ENCODE data around the gene GRHL1. TPM values are rescaled to one million over a fixed set of nuclear protein-coding genes. Genes with fewer than 3 reads are reported as not detected.

Gene GRHL1
- total RNA-seq, 2 experiments from 2014 or later: 1.2 to 2.0 TPM

DNA sequence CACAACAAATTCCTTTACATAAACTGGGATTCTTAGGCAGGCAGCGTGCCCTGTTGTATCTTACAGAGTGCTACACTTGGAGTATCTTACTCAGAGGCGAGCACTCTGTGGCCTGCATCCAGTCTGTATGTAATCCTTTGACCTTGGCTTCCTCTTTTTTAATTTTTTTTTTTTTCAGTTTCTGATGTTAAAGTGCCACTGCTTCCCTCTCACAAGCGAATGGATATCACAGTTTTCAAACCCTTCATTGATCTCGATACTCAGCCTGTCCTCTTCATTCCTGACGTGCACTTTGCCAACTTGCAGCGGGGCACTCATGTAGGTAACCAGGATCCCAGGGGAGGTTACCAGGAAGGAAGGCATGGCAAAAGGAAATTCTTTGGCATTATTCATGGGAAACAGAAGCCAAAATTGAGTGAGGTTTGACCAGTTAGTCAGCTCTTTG, 40.4 kb downstream of the GRHL1 start:
- ChIA-PET POLR2A (no interaction called here), CTCF (interaction anchor here (1.4 to 5.4 kb wide), 2 partner anchors 8 to 65 kb away, joined by 3 to 43 read pairs; no protein-coding TSS in a partner anchor)
- H3K4me3 Mint-ChIP-seq: no peak overlapping the region
- H3K36me3 Mint-ChIP-seq (ENCODE audit: low read depth): no peaks in the 10 kb centered on the region
- H3K27me3 Mint-ChIP-seq: peaks cover 1% of the 10 kb centered on the region
- DNase-seq: peak; percentile 3
- no peak overlapping the region for H3K27ac Mint-ChIP-seq
- H3K4me1 Mint-ChIP-seq: peaks cover 25% of the 10 kb centered on the region
- H3K9me3 Mint-ChIP-seq: no peaks in the 10 kb centered on the region

DNA sequence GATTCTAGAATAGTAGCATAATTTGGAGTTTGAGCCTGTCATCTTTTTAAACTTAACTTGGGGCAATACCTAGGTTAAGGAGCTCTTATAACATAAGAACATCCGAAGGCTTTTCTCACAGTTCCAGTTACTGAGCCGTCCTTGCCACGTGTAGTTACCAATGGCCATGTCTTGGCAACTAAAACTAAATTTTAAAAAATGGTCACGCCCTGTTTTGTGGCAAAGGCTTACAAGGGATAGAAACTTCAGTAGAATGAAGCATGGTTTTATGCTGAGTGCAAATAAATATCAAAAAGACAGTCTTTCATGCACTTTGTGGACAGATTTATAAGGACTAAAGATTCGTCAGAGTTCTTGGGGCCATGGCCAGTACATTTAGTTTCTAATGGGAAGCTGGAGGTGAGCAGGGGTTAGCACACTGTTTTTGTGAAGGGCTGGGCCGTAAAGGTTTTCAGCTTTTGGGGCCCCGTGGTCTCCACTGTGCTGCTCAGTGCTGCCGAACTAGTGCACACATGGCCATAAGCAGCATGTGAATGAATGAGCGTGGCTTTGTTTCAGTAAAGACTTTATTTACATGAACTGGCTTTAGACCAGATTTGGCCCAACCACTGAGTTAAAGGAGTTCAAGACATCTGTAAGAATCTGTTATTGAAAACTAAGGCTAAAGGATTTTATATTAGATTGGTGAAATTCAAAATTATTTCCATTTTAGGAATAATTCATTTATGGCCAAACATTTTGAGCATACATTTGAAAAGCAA, 41.1 kb downstream of the GRHL1 start:
- H3K9me3 Mint-ChIP-seq: no peaks in the 10 kb centered on the region
- no peak overlapping the region for H3K27ac Mint-ChIP-seq
- ChIA-PET POLR2A (interaction anchor here (0.9 kb wide), 1 partner anchor 8 kb away, joined by 3 read pairs; no protein-coding TSS in a partner anchor), CTCF (interaction anchor here (5.4 kb wide), 1 partner anchor 9 kb away, joined by 43 read pairs; no protein-coding TSS in a partner anchor)
- peaks cover 25% of the 10 kb centered on the region for H3K4me1 Mint-ChIP-seq
- no peaks in the 10 kb centered on the region for H3K36me3 Mint-ChIP-seq (ENCODE audit: low read depth)
- H3K4me3 Mint-ChIP-seq: no peak overlapping the region
- DNase-seq: peak; percentile 10
- peaks cover 1% of the 10 kb centered on the region for H3K27me3 Mint-ChIP-seq

DNA sequence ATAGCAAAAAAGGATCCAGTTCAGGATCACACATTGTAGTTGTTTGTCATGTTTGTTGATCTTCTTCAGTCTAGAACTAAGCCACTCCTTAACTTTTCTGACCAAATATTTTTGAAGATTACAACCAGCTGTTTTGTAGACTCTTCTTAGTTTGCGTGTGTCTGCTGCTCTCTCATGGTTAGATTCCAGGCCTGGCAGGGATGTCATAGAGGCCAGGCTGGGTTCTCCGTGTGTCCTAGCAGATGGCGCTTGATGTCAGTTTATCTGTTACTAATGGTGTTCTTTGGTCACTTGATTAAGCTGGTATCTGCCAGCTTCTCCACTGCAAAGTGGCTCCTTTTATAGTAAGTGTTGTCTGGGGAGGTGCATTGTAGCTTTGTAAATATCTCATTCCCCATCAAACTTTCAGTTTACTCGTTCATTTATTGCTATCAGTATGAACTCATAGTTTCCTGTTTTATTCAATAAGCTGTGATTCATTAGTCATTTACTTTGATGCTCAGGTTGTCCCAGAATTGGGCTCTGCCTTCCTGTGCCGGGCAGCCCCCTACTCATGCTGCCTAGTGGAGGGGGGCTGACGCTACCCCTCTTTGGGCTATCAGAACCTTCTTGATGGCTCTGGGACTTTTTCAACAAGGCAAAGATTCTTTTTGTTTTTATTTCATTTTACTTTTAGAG, 42.1 kb downstream of the GRHL1 start:
- H3K36me3 Mint-ChIP-seq (ENCODE audit: low read depth): no peaks in the 10 kb centered on the region
- H3K4me3 Mint-ChIP-seq: no peak overlapping the region
- peaks cover 1% of the 10 kb centered on the region for H3K27me3 Mint-ChIP-seq
- H3K4me1 Mint-ChIP-seq: peaks cover 25% of the 10 kb centered on the region
- no peak for DNase-seq
- no peak overlapping the region for H3K27ac Mint-ChIP-seq
- ChIA-PET CTCF (interaction anchor here (0.9 to 5.4 kb wide), 3 partner anchors 10 to 79 kb away, joined by 3 to 43 read pairs (median 7); no protein-coding TSS in a partner anchor), POLR2A (interaction anchor here (0.9 kb wide), 1 partner anchor 9 kb away, joined by 3 read pairs; no protein-coding TSS in a partner anchor)
- no peaks in the 10 kb centered on the region for H3K9me3 Mint-ChIP-seq

DNA sequence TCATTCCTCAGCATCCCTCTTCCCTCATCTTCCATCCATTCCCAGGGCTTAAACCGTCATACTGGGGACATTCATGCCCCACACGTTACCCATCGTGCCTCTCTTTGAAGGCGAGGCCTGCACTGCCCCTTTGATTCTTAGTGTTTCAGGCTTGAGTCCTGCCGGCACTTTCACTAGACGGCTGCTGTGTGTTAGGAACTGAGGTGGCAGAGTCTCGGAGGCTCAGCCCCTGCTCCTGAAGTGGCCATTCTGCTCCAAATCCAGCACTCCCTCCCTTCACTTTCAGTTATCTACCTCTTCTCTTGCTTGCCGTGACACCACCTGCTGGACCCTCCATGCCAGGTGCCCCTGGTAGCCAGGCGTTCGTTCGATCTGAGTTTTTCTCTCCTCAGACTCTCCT, 43.0 kb downstream of the GRHL1 start:
- peaks cover 1% of the 10 kb centered on the region for H3K27me3 Mint-ChIP-seq
- ChIA-PET CTCF (interaction anchor here (1.6 to 5.4 kb wide), 2 partner anchors 11 to 54 kb away, joined by 5 to 43 read pairs; no protein-coding TSS in a partner anchor), POLR2A (no interaction called here)
- no peak overlapping the region for H3K27ac Mint-ChIP-seq
- no peak overlapping the region for H3K4me3 Mint-ChIP-seq
- H3K4me1 Mint-ChIP-seq: peaks cover 25% of the 10 kb centered on the region
- no peaks in the 10 kb centered on the region for H3K9me3 Mint-ChIP-seq
- no peaks in the 10 kb centered on the region for H3K36me3 Mint-ChIP-seq (ENCODE audit: low read depth)
- no peak for DNase-seq

DNA sequence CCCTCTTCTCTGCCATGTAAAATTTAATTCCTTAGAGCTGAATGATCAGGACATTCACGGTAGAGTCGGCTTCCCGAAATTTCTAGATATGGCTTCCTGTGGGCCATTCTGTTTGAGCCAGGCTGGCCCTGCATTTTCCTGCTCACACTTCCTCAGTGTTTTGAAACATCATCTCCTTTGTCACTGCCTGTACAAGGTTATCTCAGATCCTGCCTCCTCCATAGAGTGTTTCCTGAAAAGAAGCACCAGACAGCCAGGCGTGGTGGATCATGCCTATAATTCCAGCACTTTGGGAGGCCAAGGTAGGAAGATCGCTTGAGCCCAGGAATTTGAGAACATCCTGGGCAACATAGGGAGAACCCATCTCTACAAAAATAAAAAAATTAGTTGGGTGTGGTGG, 43.6 kb downstream of the GRHL1 start:
- no peak overlapping the region for H3K27ac Mint-ChIP-seq
- peaks cover 25% of the 10 kb centered on the region for H3K4me1 Mint-ChIP-seq

DNA sequence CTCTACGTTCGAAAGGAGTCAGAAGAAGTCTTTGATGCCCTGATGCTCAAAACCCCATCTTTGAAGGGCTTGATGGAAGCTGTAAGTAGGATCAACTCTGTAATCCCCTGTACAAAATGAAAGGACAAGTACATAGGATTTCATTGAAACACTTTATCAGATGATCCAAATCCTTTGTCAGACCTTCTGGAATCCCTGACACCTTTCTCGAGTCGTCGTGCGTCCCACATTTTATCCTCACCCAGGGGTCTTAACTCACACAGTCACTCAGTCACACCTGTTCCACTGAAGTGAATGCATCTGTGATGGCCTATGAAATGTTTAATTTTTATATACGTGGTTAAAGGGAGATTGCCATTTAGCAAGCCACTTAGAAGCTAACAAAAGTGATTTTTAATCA, 44.8 kb downstream of the GRHL1 start:
- DNase-seq: no peak
- Mint-ChIP-seq H3K9me3 (no peaks in the 10 kb centered on the region), H3K4me3 (no peak overlapping the region), H3K36me3 (ENCODE audit: low read depth) (no peaks in the 10 kb centered on the region), H3K4me1 (peaks cover 21% of the 10 kb centered on the region), H3K27ac (no peak overlapping the region), H3K27me3 (peaks cover 1% of the 10 kb centered on the region)
- CTCF ChIA-PET: interaction anchor here (2.0 to 5.4 kb wide), 2 partner anchors 10 to 12 kb away, joined by 7 to 43 read pairs; no protein-coding TSS in a partner anchor
- POLR2A ChIA-PET: no interaction called here

More for the DNA sequence above, 43.6 kb downstream of the GRHL1 start:
- Mint-ChIP-seq H3K9me3 (no peaks in the 10 kb centered on the region), H3K4me3 (no peak overlapping the region), H3K27me3 (peaks cover 1% of the 10 kb centered on the region), H3K36me3 (ENCODE audit: low read depth) (no peaks in the 10 kb centered on the region)
- CTCF ChIA-PET: interaction anchor here (1.6 to 5.4 kb wide), 3 partner anchors 9 to 53 kb away, joined by 5 to 43 read pairs (median 7); no protein-coding TSS in a partner anchor
- no peak for DNase-seq
- POLR2A ChIA-PET: no interaction called here

DNA sequence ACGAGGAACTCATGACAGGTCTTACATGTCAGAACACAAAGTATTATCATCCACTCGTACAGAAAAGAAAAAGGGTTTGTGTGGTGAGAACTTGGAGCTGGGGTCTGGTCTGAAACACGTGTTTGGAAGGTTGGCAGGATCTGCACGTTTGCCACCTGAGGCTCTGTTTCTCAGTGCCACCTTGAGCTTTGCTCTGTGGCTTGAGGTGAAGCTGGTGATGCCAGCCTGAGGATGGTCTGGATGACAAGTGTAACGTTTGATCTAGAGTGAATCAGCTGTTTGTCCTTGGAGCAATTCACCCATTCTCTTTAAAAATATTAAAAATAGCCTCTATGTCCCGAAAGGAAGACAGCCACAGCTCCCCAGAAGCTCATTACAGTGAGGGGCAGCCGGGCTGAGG, 46.4 kb downstream of the GRHL1 start:
- DNase-seq: no peak
- ChIA-PET POLR2A (no interaction called here), CTCF (interaction anchor here (1.0 kb wide), 1 partner anchor 14 kb away, joined by 4 read pairs; no protein-coding TSS in a partner anchor)
- H3K27me3 Mint-ChIP-seq: no peaks in the 10 kb centered on the region
- H3K9me3 Mint-ChIP-seq: no peaks in the 10 kb centered on the region
- H3K4me3 Mint-ChIP-seq: no peak overlapping the region
- H3K4me1 Mint-ChIP-seq: peaks cover 19% of the 10 kb centered on the region
- H3K36me3 Mint-ChIP-seq (ENCODE audit: low read depth): no peaks in the 10 kb centered on the region
- no peak overlapping the region for H3K27ac Mint-ChIP-seq

DNA sequence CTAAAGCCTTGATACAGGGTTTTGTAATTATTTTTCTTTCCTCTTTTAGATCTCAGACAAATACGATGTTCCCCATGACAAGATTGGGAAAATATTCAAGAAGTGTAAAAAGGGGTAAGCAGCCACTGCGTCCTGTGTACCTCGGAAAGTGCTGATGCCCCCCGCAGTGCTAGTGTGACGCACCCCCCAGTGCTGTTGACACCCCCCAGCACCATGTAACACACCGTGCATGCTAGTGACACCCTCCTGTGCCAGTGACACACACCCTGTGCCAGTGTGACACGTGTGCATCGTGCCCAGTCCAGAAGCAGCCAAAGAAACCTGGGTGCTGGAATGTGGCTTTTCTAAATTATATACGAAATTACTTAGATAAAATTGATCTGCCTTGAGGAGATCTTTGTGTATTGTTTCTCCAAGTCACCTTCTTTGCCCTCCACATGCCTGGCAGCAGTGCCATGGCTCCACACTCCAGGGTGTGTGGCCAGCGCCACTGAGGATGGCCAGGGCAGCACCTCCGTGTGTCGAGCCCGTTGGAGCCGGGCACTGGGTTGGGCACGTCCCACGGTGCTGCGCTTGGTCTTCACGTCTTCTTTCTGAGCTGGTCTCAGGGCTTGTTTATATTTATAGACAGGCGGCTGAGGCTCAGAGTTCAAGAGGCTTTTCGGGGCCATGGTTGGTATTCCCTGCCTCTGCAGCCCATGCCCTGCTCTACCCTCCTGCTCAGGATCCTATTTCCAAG, 47.6 kb downstream of the GRHL1 start:
- POLR2A ChIA-PET: no interaction called here
- Mint-ChIP-seq H3K27ac (no peak overlapping the region), H3K27me3 (no peaks in the 10 kb centered on the region), H3K9me3 (no peaks in the 10 kb centered on the region), H3K4me3 (no peak overlapping the region), H3K4me1 (peaks cover 11% of the 10 kb centered on the region), H3K36me3 (ENCODE audit: low read depth) (no peaks in the 10 kb centered on the region)
- no peak for DNase-seq
- CTCF ChIA-PET: no interaction called here

DNA sequence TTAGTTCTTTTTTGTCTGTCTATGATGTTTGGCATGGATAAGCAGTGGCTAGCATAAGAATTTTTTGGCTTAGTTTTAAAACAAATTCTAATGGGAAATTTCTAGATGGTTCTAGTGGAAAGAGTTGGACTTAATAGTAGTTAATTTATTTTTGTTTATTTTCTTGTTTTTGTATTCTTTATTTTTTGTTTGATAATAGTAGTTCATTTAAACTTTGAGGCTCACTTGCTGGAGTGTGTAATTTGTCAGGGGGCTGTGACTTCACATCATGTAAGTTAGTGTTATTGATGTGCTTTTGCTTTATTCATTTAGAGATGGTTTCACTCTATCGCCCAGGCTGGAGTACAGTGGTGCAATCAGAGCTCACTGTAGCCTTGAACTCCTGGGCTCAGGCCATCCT, 48.2 kb downstream of the GRHL1 start:
- H3K9me3 Mint-ChIP-seq: no peaks in the 10 kb centered on the region
- ChIA-PET POLR2A (no interaction called here), CTCF (no interaction called here)
- no peak overlapping the region for H3K4me3 Mint-ChIP-seq
- H3K27me3 Mint-ChIP-seq: no peaks in the 10 kb centered on the region
- H3K4me1 Mint-ChIP-seq: peaks cover 6% of the 10 kb centered on the region
- DNase-seq: no peak
- no peak overlapping the region for H3K27ac Mint-ChIP-seq
- no peaks in the 10 kb centered on the region for H3K36me3 Mint-ChIP-seq (ENCODE audit: low read depth)

DNA sequence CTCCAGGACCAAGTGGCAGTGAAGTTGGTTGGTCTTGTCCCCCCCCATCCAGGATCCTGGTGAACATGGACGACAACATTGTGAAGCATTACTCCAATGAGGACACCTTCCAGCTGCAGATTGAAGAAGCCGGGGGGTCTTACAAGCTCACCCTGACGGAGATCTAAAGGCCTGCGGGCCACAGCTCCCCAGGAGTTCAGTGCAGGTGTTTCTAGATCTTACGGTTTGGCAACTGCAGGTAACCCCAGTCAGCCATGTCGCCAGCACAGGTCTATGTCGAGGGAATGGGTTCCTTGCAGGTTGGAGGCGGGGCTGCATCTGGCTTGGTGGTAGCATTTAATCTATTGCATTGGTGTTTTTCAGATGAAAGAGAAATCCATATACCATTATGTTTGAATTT, 49.0 kb downstream of the GRHL1 start:
- ChIA-PET POLR2A (no interaction called here), CTCF (no interaction called here)
- H3K4me3 Mint-ChIP-seq: no peak overlapping the region
- H3K27me3 Mint-ChIP-seq: peaks cover 4% of the 10 kb centered on the region
- no peak overlapping the region for H3K27ac Mint-ChIP-seq
- peaks cover 1% of the 10 kb centered on the region for H3K4me1 Mint-ChIP-seq
- H3K36me3 Mint-ChIP-seq (ENCODE audit: low read depth): no peaks in the 10 kb centered on the region
- DNase-seq: no peak
- H3K9me3 Mint-ChIP-seq: no peaks in the 10 kb centered on the region

DNA sequence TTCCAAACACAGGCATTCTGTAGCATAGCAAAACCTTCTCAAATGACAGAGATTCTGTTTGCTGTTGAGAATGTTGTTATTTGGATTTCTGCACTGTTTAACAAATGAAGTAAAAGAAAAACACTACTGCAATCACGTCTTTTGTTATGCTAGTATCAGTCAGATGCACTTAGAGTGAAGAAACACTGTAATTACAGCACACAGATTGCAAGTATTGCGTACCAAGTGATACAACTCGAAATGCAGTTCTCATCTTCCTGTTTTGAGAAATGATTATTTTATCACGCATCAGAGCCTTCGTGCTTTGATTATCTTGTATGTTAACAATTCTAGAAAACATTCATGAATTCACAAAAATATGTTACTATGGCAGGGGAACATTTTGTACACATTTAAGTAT, 50.1 kb downstream of the GRHL1 start:
- DNase-seq: no peak
- no peak overlapping the region for H3K4me3 Mint-ChIP-seq
- H3K4me1 Mint-ChIP-seq: peaks cover 1% of the 10 kb centered on the region
- no peaks in the 10 kb centered on the region for H3K36me3 Mint-ChIP-seq (ENCODE audit: low read depth)
- no peak overlapping the region for H3K27ac Mint-ChIP-seq
- POLR2A ChIA-PET: no interaction called here
- H3K27me3 Mint-ChIP-seq: peaks cover 10% of the 10 kb centered on the region
- no peaks in the 10 kb centered on the region for H3K9me3 Mint-ChIP-seq
- CTCF ChIA-PET: interaction anchor here (0.9 kb wide), 1 partner anchor 17 kb away, joined by 4 read pairs; no protein-coding TSS in a partner anchor

DNA sequence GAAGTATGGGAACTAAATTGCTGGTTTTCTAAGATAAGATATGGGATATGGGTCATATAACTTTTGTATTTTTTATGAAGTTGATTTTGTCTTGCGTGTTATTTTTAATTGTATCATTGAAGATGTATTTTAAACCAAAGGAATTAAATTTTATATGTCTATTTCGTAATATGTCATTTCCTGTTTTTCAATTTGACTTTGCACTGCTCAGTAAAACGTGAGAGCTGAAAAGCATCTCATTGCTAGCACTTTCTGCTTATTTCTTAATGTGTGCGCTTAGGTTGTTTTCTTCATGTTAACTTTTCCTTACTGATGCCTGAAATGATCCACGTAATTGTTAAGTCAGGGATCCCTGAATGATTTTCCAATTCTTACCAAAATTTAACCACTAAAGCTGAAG, 50.6 kb downstream of the GRHL1 start:
- H3K36me3 Mint-ChIP-seq (ENCODE audit: low read depth): no peaks in the 10 kb centered on the region
- H3K4me1 Mint-ChIP-seq: peaks cover 1% of the 10 kb centered on the region
- CTCF ChIA-PET: no interaction called here
- H3K4me3 Mint-ChIP-seq: no peak overlapping the region
- no peak overlapping the region for H3K27ac Mint-ChIP-seq
- no peaks in the 10 kb centered on the region for H3K9me3 Mint-ChIP-seq
- H3K27me3 Mint-ChIP-seq: peaks cover 14% of the 10 kb centered on the region
- POLR2A ChIA-PET: no interaction called here
- DNase-seq: no peak

DNA sequence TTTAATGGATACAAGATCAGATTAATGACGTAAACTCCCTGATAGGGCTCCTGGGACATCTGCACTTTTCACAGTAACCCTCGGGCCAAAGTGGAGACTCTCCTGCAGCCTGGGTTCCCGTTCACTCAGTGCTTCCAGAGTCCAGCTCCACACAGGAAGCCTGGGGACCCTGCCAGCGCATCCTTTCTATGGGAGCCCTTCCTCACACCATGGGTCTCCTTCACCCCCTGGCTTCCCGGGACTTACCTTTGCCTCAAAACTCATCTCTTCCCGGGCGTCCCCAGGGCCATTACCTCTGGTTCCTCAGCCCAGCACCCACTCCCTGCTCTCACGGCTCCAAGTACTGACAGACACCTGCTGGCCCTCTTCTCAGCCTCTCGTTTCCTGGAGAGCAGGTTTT, 51.2 kb downstream of the GRHL1 start:
- peaks cover 15% of the 10 kb centered on the region for H3K27me3 Mint-ChIP-seq
- DNase-seq: no peak
- ChIA-PET POLR2A (no interaction called here), CTCF (no interaction called here)
- no peak overlapping the region for H3K4me3 Mint-ChIP-seq
- no peak overlapping the region for H3K27ac Mint-ChIP-seq
- no peaks in the 10 kb centered on the region for H3K9me3 Mint-ChIP-seq
- H3K4me1 Mint-ChIP-seq: peaks cover 1% of the 10 kb centered on the region
- no peaks in the 10 kb centered on the region for H3K36me3 Mint-ChIP-seq (ENCODE audit: low read depth)

Measured in activated CD4-positive, alpha-beta memory T cell treated with anti-CD3 and anti-CD28 coated beads, Interleukin-2, amount 10 ng/mL, durations not matched to agents 7 days and 5 days (primary cell).